Inflammatory macrophage treated with lipopolysaccharide for 1 hour (primary cell): ENCODE results near the gene RPS10.
"Not testable (repeated sequence)": the region's sequence is repeated elsewhere in the genome, so short reads cannot be mapped to it uniquely, and the experiment has no call there.

Experiments used
- DNase-seq, 2 donors: peaks; one replicate each; pipeline ENCODE4 v3.0.0-alpha.2; 2020 to 2022

RPS10 gene

DNA sequence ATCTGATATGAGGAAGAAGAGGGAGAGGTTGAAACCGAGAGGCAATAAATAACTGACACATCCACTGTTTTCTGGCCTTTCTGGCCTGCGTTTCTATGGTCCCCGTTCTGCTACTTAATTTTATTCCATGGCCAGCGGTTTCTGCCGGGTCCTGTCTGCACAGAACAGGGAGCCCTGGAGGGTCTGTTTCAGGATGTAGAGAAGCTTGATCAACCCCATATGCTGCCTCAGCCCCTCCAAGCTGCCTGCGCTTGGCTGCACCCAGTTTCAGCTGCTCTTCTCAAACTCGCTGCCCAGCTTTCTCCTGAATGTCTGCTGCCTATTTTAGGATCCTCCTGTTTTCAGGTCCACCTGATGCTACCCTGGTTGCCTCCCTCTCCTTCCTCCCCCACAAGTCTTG lies 21.5 kb upstream of the RPS10 start:
- DNase-seq: peak in 1 of 2 donors; percentile 13

DNA sequence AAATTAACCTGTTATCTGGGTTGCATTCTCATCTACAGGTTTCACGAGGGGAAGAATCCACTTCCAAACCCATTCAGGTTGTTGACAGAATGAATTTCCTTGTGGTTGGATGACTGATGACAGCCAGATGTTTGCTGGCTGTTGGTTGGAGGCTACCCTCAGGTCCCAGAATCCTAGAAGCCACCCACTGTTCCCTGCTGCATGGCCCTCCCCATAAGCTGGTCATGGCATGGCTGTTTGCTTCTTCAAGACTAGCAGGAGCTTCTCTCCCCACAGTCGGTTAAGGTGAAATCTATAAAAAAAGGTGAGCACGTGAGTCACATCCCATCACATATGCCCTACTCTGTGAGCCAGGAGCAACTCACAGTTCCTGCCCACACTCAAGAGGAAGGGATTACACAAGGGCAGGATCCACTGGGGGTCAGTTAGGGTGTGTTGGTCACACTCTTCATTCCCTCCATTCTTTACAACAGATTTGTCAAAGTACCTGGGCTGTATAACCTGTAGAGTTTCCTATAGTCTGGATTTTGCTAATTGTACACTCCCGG lies 19.5 kb upstream of the RPS10 start:
- DNase-seq: no peak

DNA sequence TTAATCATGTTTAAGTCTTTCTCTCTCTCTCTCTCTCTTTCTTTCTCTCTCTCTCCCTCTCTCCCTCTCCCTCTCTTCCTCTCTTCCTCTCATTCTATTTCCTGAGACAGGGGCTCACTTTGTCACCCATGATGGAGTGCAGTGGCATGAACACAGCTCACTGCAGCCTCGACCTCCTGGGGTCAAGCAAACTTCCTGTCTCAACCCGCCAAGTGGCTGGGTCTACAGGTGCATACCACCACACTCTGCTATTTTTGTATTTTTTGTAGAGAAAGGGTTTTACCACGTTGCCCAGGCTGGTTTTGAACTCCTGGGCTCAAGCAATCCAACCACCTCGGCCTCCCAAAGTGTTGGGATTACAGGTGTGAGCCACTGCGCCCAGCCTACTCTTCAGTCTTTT lies 15.7 kb upstream of the RPS10 start:
- DNase-seq: no peak

GRCh38 chr6:34439442-34439841 lies 13.6 kb upstream of the RPS10 start:
- DNase-seq: no peak

DNA sequence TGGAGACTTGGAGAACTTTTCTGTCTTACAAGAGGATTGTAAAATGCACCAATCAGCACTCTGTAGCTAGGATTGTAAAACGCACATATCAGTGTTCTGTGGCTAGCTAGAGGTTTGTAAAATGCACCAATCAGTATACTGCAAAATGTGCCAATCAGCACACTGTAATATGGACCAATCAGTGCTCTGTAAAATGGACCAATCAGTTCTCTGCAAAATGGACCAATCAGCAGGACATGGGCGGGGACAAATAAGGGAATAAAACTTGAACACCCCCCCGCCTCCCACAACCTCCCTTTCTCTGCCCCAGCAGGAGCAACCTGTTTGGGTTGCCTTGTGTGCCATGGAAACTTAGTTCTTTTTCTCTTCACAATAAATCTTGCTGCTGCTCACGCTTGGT lies 12.8 kb upstream of the RPS10 start:
- no peak for DNase-seq

GRCh38 chr6:34437644-34437970 lies 11.7 kb upstream of the RPS10 start:
- no peak for DNase-seq

GRCh38 chr6:34436803-34437643 lies 11.2 kb upstream of the RPS10 start:
- DNase-seq: no peak

DNA sequence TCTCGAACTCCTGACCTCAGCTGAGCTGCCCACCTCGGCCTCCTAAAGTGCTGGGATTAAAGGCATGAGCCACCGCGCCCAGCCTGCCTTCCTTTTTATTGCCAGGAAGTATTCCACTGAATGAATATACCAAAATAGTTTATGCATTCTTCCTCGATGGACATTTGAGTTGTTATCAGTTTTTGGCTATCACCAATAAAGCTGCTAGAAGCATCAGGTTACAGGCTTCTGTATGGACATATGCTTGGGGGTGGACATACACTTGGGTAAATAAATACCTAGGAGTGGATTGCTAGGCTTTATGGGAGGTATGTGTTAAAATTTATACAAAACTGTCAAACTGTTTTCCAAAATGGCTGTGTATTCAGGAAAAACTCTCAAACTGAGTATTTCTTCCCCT lies 10.0 kb upstream of the RPS10 start:
- no peak for DNase-seq

- no peak for DNase-seq
Observed at GRCh38 chr6:34425132-34425497, 754 bp downstream of the RPS10 start.

GRCh38 chr6:34424200-34425131 lies 1.4 kb downstream of the RPS10 start:
- no peak for DNase-seq

GRCh38 chr6:34423254-34423653 lies 2.6 kb downstream of the RPS10 start:
- DNase-seq: no peak

DNA sequence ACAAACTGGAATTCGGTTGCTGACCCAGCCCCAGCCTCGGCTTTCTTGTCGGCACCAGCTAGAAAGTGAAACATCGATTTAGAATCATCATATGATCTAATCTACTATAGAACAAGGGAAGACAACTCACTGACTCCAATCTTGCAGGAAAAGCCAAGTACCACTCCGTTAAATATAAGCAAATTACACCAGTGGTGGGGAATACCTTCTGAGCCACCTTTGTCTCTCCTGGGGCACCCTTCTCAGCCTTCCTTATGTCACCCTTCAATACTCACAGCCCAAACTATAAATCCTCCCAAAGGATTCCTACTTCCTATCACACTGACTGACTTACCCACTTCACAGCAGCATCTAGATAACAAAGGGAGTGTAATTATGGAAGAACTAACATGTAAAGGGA lies 7.5 kb downstream of the RPS10 start:
- DNase-seq: no peak

GRCh38 chr6:34416877-34417371 lies 8.9 kb downstream of the RPS10 start:
- DNase-seq: no peak

DNA sequence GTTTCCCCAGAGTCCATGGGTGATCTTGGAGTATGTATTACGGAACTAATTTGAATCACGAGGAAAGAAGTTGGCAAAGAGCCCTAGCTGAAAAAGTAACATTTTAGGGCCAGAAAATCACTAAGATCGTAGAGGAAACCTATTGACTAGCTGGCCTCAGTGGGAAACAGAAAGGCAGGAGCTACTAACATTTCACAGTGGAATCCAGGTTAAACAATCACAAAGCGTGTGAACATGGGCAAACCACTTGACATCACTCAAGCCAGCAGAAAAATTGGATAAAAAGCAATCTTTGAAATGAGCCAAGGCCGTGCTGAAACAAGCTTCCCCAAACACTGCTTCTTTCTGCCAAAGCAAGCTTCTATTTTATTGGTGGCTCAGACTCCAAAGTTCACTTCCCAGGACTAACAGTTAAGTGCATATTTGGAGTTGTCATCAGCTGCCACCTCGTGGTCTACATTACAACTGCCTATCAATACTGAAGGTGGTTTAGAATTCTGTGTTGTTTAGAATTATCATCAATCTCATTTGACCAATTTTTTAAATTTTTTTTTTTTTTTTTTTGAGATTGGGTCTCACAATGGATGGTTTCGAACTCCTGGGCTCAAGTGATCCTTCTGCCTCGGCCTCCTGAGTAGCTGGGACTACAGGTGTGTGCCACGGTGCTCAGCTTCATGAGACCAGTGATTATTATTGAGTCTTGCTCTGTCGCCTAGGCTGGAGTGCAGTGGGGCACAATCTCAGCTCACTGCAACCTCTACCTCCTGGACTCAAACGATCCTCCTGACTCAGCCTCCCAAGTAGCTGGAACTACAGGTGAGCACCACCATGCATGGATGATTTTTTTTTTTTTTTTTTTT lies 10.6 kb downstream of the RPS10 start:
- DNase-seq: peak; percentile 71 to 82

DNA sequence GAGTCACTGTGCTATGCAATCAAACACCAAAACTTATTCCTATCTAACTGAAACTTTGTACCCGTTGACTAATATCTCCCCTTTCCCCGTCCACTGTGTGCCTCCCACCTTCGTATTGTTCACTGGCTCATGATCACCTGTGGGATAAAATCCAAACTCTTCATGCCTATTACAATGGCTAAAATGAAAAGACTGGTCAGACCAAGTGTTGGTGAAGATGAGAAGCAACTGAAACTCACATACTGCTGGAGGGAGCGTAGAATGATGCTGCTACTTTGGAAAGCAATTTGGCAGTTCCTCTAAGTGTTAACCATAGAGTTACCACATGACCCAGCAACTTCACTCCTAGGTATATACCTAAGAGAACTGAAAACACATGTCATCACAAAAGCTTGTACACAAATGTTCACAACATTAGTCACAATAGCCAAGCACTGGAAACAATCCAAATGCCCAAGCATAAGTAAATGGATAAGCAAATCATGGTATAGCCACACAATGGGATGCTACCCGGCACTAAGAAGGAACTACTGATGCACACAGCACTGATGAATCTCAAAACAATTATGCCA lies 13.1 kb downstream of the RPS10 start:
- DNase-seq: no peak

GRCh38 chr6:34412016-34412415 lies 13.9 kb downstream of the RPS10 start:
- no peak for DNase-seq

- DNase-seq: not testable (repeated sequence)
Observed at GRCh38 chr6:34407915-34408314, 18.0 kb downstream of the RPS10 start.

DNA sequence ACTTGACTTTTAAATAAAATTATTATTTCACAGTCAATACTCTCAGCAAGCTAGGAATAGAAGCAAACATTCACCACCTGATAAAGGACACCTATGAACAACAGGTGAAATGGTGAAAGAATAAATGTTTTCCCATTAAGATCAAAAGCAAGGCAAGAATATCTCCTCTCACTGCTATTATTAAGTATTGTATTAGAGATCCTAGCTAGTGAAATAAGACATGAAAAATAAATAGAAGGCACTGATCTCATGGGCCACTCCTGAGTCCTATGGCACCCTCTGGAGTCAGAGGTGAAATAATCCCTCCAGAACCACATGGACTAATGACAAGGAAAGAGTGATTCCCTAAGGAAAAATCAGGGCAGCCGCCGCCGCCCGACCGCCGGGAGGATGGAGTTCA lies 29.4 kb downstream of the RPS10 start:
- DNase-seq: no peak

DNA sequence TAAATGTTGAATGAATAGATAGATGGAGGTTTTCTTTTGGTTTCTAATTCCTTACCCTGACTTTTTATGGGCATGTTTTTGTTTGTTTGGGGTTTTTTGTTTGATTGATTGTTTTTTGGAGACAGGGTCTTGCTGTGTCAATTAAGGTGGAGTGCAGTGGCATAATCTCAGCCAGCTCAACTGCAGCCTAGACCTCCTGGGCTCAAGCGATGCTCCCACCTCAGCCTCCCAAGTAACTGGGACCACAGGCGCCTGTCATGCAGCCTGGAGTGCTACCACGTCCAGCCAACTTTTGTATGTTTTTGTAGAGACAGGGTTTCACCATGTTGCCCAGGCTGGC lies 31.9 kb downstream of the RPS10 start:
- DNase-seq: no peak

DNA sequence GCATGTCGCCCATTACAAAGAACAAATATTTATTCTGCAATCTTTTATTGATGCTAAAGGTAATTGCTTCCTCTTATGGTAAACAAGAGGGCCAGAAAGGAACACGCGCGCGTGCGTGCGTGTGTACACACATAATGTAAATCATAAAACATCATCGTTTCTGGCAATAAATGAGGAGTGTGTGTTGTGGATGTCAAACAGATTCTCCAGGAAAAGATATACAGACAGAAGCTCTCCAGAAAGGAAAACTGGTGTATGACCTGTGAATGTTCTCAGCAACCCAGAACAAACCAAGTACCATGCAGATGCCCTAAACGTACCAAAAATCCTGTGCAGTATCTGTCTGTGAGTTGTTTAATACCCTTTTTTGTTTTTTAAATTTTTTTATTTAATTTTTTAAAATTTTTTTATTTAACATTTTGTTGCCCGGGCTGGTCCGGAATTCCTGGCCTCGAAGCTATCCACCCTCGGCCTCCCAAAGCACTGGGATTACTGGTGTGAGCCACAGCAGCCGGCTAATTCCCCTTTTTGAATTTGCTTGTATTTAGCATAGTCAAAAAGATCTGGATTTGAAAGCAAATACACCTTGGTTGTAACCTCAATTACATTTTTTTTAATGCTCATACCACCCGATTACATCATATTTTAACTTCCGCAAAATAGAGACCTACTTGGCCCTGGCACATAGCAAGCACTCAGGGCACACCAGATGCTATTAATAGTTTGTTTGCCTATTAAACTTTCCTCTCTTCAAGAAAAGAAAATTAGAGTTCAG lies 32.5 kb downstream of the RPS10 start:
- DNase-seq: peak; percentile 57 to 64

- peak; percentile 93 to 95 for DNase-seq
Observed at GRCh38 chr6:34392497-34393190, 33.2 kb downstream of the RPS10 start, which contains the start of gene NUDT3. Gene NUDT3, minus strand, starts transcription at chr6:34392669. Its CDS starts 307 bp downstream, at chr6:34392362.
